ENCODE results near the gene PIF1.

The PIF1 gene

DNA sequence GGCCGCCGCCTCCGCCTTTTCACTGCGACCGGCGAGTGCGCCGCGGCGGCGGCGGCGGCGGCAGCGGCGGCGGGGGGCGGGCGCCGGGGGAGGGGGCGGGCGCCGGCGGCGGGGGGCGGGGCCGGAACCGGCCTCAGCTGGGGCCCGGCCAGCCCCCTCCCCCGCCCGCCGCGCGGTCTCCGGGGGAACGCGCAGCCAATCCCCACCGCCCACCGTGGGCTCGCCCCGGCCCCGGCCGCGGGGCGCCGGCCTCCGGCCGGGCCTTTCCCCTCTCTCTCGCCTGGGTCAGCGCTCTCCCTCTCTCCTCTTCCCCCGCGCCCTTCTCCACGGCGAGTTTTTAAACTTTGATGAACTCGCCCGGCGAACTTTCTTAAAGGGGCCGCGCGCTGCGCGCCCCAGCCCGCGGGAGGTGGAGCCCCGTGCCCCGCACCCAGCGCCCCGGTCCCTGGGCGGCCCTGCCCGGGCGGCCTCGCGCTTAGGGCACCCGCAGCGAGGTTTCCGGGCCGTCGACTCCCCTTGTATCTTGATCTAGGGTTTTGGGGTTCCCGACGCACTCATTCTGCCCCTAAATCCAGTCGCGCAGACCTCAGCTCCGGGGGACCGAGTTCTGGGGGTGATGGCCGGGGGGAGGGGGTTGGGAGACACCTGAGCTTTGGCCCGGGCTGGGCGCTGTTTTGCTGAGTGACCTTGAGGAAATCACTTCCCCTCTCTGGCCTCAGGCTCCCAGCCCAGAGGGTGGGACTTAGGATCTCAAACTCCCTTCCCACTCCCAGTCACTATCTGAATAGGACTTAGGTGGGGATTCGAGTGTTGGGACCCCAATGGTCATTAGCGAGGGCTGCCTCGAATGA lies 49.7 kb downstream of the PIF1 start, which contains the start of gene RBPMS2:
Gene RBPMS2 (minus strand): TSS at position 39 of the 851 bp plus-strand sequence. CDS start 270 bp downstream, outside the sequence.
- no peak for DNase-seq (ENCODE audit: low read depth in 2 of 3, low spot score in 2 of 3)

DNA sequence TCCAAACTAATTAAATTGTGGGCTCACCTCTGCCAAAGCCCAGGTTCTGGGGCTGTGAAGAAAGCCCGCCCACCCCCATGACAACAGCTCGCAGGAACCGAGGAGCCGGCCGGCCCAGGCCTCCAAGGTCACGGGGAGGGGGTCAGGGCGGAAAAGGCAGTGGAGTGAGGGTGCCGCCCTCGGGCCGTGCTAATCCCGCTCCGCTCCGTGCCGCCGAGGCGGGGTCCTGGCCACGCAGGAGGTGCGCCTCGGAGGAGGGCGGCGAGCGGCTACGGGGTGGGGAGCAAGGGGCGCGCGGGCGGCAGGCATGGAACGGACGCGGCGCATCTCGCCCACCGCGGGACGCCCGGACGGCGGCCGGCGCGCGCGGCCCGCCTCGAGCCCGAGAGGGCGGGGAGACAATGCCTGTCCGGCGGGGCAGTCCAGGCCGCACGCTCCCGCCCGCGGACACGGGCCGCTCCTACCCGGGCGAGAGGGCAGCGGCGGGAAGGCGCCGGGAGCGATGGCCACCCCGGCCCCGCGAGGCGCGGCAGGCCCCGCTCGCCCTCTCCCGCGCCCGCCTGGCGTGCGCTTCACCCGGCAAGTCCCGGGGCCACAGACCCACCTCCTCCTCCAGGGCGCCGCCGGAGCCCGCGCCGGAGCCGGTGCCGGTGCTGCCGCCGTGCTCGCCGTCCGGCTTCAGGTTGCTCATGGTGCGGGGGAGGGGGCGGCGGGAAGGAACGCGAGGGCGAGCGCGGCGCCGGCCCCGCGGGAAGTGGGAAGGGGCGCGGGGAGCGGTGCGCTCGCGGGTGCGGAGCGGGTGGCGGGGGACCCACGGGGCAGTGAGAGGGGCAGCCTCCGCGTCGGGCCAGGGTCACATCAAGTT lies 50.6 kb downstream of the PIF1 start:
- no peak for DNase-seq (ENCODE audit: low read depth in 2 of 3, low spot score in 2 of 3)

DNA sequence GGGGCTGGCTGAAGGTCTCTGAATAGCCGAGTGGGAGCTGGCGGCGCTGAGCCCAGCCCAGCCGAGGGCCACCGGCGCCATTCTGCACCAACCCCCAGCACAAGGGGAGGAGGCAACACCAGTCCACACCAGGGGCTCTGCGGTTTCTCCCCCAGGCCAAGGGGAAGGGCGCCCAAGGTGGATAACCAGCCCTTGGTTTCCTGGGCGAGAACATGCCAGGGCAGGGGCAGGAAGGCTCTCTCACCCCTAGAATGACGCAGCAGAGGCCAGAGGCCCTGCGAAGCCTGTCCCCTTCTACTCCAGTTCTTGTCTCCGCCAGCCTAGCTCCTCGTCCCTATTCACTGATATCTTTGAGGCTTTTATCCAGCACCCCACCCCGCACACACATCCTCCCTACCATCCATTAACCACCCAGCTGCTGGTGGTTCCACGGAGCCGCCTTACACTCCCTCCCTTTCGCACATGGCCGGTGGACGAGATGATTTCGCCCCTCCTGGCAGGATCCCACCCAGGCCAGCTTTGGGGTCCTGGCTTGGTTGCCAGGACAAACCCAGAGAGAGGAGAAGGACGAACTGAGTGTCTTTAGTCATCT lies 51.3 kb downstream of the PIF1 start:
- DNase-seq (ENCODE audit: low read depth in 2 of 3, low spot score in 2 of 3), result no peak

DNA sequence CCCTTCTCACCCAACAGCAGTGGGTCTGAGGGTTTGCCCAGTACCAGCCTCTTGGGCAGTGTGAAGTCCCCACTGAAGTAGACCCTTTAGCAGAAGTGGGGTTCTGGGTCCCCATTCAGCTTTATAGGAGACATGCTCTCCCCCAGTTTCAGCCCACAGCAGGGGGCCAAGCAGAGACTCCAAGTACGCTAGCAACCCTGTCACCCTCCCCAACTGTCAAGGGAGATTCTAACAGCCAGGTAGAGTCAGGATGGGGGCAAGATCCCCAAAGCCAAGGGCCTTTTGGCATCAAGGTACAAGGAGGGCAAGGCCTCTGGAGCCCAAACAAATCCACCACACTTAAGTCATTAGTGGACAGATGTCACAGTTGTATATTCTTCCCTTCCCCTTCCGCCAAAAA lies 51.8 kb downstream of the PIF1 start:
- no peak for DNase-seq (ENCODE audit: low read depth in 2 of 3, low spot score in 2 of 3)

GRCh38 chr15:64772964-64773363 lies 52.5 kb downstream of the PIF1 start:
- no peak for DNase-seq (ENCODE audit: low read depth in 2 of 3, low spot score in 2 of 3)

GRCh38 chr15:64772488-64772887 lies 53.0 kb downstream of the PIF1 start:
- no peak for DNase-seq (ENCODE audit: low read depth in 2 of 3, low spot score in 2 of 3)

DNA sequence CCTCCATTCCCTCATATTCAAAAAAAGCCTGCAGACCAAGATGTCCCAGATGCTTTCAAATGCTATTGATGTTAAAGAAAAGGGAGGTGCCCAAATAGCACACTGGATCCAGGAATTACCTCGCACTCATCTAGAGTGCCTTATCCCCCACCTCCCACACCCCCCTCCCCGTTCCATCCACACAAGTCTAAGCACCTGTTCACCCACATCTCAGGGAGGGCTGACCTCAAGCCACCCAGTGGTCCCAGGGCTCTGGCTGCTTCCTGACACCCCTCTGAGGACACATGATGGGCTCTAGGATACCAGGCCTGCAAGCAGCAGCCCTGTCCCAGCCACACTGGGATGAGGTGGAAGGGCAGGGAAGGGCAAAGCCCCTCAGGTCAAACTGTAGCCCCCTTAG lies 54.8 kb downstream of the PIF1 start:
- DNase-seq (ENCODE audit: low read depth in 2 of 3, low spot score in 2 of 3), result no peak

DNA sequence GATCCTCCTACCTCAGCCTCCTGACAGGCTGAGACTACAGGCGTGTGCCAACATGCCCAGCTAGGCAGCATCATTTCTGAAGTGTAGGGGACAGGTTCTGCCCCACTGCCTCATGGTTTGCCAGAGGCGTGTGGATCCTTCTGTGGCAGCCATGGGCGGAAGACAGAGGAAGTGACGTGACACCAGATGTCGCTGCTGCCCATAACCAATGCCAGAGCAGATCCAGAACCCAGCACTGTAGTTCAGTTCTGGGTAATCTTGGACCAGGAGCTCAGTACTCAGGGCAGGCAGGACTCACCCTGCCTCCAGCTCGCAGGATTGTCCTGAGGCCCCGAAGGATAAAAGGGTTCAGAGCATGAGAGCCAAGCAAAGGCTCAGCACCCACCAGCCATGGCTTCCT lies 58.2 kb downstream of the PIF1 start:
- no peak for DNase-seq (ENCODE audit: low read depth in 2 of 3, low spot score in 2 of 3)

GRCh38 chr15:64766058-64766457 lies 59.4 kb downstream of the PIF1 start:
- DNase-seq (ENCODE audit: low read depth in 2 of 3, low spot score in 2 of 3), result no peak

Measured in activated CD8-positive, alpha-beta memory T cell treated with anti-CD3 and anti-CD28 coated beads for 48 hours (primary cell).